IMR-90 (cell line): Measurements from ENCODE around the gene STX7. TPM values are rescaled to one million over a fixed set of nuclear protein-coding genes. Genes with fewer than 3 reads are reported as not detected.
A peak's percentile ranks its signal among the peaks of the same experiment; 100 is the strongest.

Experiments used
- ATAC-seq: fragments of 200-7000 bp; cut with Tn5 transposase; 2 replicates; pipeline ENCODE4 v1.9.1; 2020; ENCODE audit warnings: low read depth, mild to moderate bottlenecking, moderate library complexity
- BruUV-seq: library from RNA; stranded (reverse); fragments of 400-500 nt; replicated peaks from 2 replicates; lab custom pipeline; 2021; lab: Mats Ljungman, UMichigan
- CTCF ChIA-PET: fragments of 300-600 bp; formaldehyde crosslinking; extraction: SDS; loops from one replicate; lab custom pipeline; 2021; ENCODE audit warnings: antibody characterized with exemption; lab: Yijun Ruan, JAX
- POLR2A ChIA-PET: fragments of 300-600 bp; sonication (Branson Sonifier 250); formaldehyde crosslinking; loops from one replicate; lab custom pipeline; 2022; ENCODE audit warnings: antibody characterized with exemption; ENCODE audit not compliant: unreplicated experiment; lab: Charles Lee
- DNase-seq: peaks from one replicate; pipeline ENCODE4 v3.0.0; 2013
- H2AFZ ChIP-seq: replicated peaks from 2 replicates; pipeline ENCODE3; 2013; ENCODE audit warnings: low read length, mild to moderate bottlenecking; ENCODE audit not compliant: poor library complexity
- H2AK5ac ChIP-seq: 2 replicates; pipeline ENCODE4 v1.6.1; 2013; ENCODE audit warnings: low read depth, low read length, inconsistent platforms
- H2AK9ac ChIP-seq: replicated peaks from 2 replicates; pipeline ENCODE3; 2013; ENCODE audit warnings: mild to moderate bottlenecking, low read depth, low read length, moderate library complexity; ENCODE audit not compliant: poor library complexity
- H2BK120ac ChIP-seq: 2 replicates; pipeline ENCODE4 v1.6.1; 2013; ENCODE audit warnings: low read depth, low read length, inconsistent platforms
- H2BK15ac ChIP-seq: 3 replicates; pipeline ENCODE4 v1.6.1; 2013; ENCODE audit warnings: low read depth, low read length, inconsistent platforms
- H2BK20ac ChIP-seq: 2 replicates; pipeline ENCODE4 v1.6.1; 2013; ENCODE audit warnings: low read depth, mild to moderate bottlenecking, inconsistent platforms, low read length, moderate library complexity
- H2BK5ac ChIP-seq: 2 replicates; pipeline ENCODE4 v1.6.1; 2013; ENCODE audit warnings: mild to moderate bottlenecking, low read depth, low read length, inconsistent platforms; ENCODE audit not compliant: poor library complexity, severe bottlenecking
- H3K14ac ChIP-seq: replicated peaks from 2 replicates; pipeline ENCODE4 v1.6.1; 2013; ENCODE audit warnings: low read depth, low read length, inconsistent platforms
- H3K18ac ChIP-seq: 2 replicates; pipeline ENCODE4 v1.6.1; 2013; ENCODE audit warnings: low read depth, low read length, control low read depth
- H3K23ac ChIP-seq: 2 replicates; pipeline ENCODE4 v1.6.1; 2013; ENCODE audit warnings: low read depth, low read length, inconsistent platforms
- H3K27ac ChIP-seq: 2 replicates; pipeline ENCODE4 v1.5.1; 2013; ENCODE audit warnings: mild to moderate bottlenecking, control low read depth, low read length; ENCODE audit not compliant: insufficient read depth
- H3K27me3 ChIP-seq: 2 replicates; pipeline ENCODE4 v1.6.1; 2013; ENCODE audit warnings: low read length; ENCODE audit not compliant: control insufficient read depth, insufficient read depth
- H3K36me3 ChIP-seq: 2 replicates; pipeline ENCODE4 v1.6.1; 2013; ENCODE audit warnings: low read length, mixed read lengths; ENCODE audit not compliant: control insufficient read depth, insufficient read depth
- H3K4ac ChIP-seq: 2 replicates; pipeline ENCODE4 v1.6.1; 2013; ENCODE audit warnings: low read depth, low read length, inconsistent platforms
- H3K4me1 ChIP-seq: 2 replicates; pipeline ENCODE4 v1.6.1; 2013; ENCODE audit warnings: low read length, mixed read lengths; ENCODE audit not compliant: control insufficient read depth, insufficient read depth
- H3K4me2 ChIP-seq: 2 replicates; pipeline ENCODE4 v1.6.1; 2013; ENCODE audit warnings: low read depth, mild to moderate bottlenecking, control low read depth, low read length, moderate library complexity
- H3K4me3 ChIP-seq: 2 replicates; pipeline ENCODE4 v1.5.1; 2013; ENCODE audit warnings: low read depth, mild to moderate bottlenecking, control low read depth, low read length, moderate library complexity; ENCODE audit not compliant: insufficient read depth
- H3K56ac ChIP-seq: 2 replicates; pipeline ENCODE4 v1.6.1; 2013; ENCODE audit warnings: low read length, inconsistent platforms; ENCODE audit not compliant: insufficient read depth; ENCODE audit errors: extremely low read depth
- H3K79me1 ChIP-seq, 2 experiments: 2 replicates each; pipeline ENCODE4 v1.6.1; 2013; ENCODE audit warnings: low read length in 2 of 2, inconsistent platforms in 1 of 2, low read depth in 1 of 2
- H3K9ac ChIP-seq: 2 replicates; pipeline ENCODE4 v1.6.1; 2013; ENCODE audit warnings: low read depth, low read length, control low read depth
- H3K9me1 ChIP-seq: 2 replicates; pipeline ENCODE4 v1.6.1; 2013; ENCODE audit warnings: low read length, inconsistent platforms; ENCODE audit not compliant: insufficient read depth
- H3K9me3 ChIP-seq: 2 replicates; pipeline ENCODE4 v1.6.1; 2013; ENCODE audit warnings: low read length; ENCODE audit not compliant: control insufficient read depth, insufficient read depth
- H4K20me1 ChIP-seq: 2 replicates; pipeline ENCODE4 v1.6.1; 2013; ENCODE audit warnings: low read length, inconsistent platforms; ENCODE audit not compliant: insufficient read depth
- H4K5ac ChIP-seq: 2 replicates; pipeline ENCODE4 v1.6.1; 2013; ENCODE audit warnings: mild to moderate bottlenecking, low read depth, low read length, control low read depth
- H4K8ac ChIP-seq, 2 experiments: 2 replicates each; pipeline ENCODE4 v1.6.1; 2013; ENCODE audit warnings: low read depth in 2 of 2, low read length in 2 of 2, control low read depth in 1 of 2, inconsistent platforms in 1 of 2
- H4K91ac ChIP-seq: 2 replicates; pipeline ENCODE4 v1.6.1; 2013; ENCODE audit warnings: low read depth, low read length, inconsistent platforms; ENCODE audit not compliant: insufficient read depth
- MAFK ChIP-seq: IDR thresholded peaks from 2 replicates; pipeline ENCODE4 v1.6.1; 2012; ENCODE audit warnings: low read depth, low read length, improper control_type of control experiment
- MAZ ChIP-seq: IDR thresholded peaks from 2 replicates; pipeline ENCODE4 v1.6.1; 2012; ENCODE audit warnings: low read depth, mild to moderate bottlenecking, low read length, improper control_type of control experiment, moderate library complexity, borderline replicate concordance
- MXI1 ChIP-seq: IDR thresholded peaks from 2 replicates; pipeline ENCODE4 v1.6.1; 2012; ENCODE audit warnings: low read depth, mild to moderate bottlenecking, low read length, moderate library complexity, borderline replicate concordance
- NFE2L2 ChIP-seq: fragments of 150-350 bp; IDR thresholded peaks from 2 replicates; pipeline ENCODE4 v1.6.1; 2016; ENCODE audit warnings: low read depth, mild to moderate bottlenecking, low read length
- SMC3 ChIP-seq: fragments of 150-350 bp; IDR thresholded peaks from 2 replicates; pipeline ENCODE4 v1.6.1; 2016; ENCODE audit warnings: low read depth, mild to moderate bottlenecking, antibody characterized with exemption, low read length, moderate library complexity
- WGBS, 2 experiments: methylation state at CpG; one replicate each; pipeline versions ENCODE4 v1.1.5 to v1.1.7; 2013; ENCODE audit warnings: missing lambda C conversion rate in 2 of 2; ENCODE audit not compliant: insufficient read length in 1 of 2; ENCODE audit errors: extremely low coverage in 2 of 2; 5-methylcytosine and 5-hydroxymethylcytosine counted together
- dilution Hi-C: fragments of 300-500 bp; cut with HindIII; formaldehyde crosslinking; loops from one replicate; pipeline ENCODE4 v1.14.3; 2018; ENCODE audit warnings: low sequenced_read_pairs; ENCODE audit not compliant: unreplicated experiment
- in situ Hi-C: fragments of 300-500 bp; cut with MboI; formaldehyde crosslinking; loops from 3 replicates; pipeline ENCODE4 v1.14.3; 2019; ENCODE audit warnings: low sequenced_read_pairs, inconsistent platforms, mixed read lengths
- intact Hi-C: fragments of 100-400 bp; cut with micrococcal nuclease; formaldehyde crosslinking; loops from 2 replicates; pipeline ENCODE4 v1.10.0; 2022
- polyA plus RNA-seq, 3 experiments: library from polyadenylated mRNA; depleted of rRNA; stranded (reverse); fragments of >200 nt; gene quantifications; 2 replicates each; pipeline ENCODE4 v1.2.3, GENCODE V29; 2012; ENCODE audit warnings: low replicate concordance in 1 of 3
- total RNA-seq: library from RNA; depleted of rRNA; stranded (reverse); fragments of >200 nt; gene quantifications from 2 replicates; pipeline ENCODE4 v1.2.3, GENCODE V29; 2012

Gene STX7
- total and polyA plus RNA-seq, 2 of the 4 experiments (the other 2 are of a cell fraction), result 16.5 to 35.1 TPM

- Histone ChIP-seq H3K4ac (no peak overlapping the region), H3K9me3 (no peaks in the 10 kb centered on the region), H4K20me1 (no peaks in the 10 kb centered on the region; the same call in 1 of the 2 replicates), H3K4me2 (no peak overlapping the region), H2AK5ac (no peak overlapping the region), H3K18ac (no peak overlapping the region), H3K4me1 (no peaks in the 10 kb centered on the region; the same call in 1 of the 2 replicates), H2AK9ac (no peak overlapping the region), H3K27ac (no peak overlapping the region), H3K23ac (0 out of 2 replicates have a peak overlapping the region, but pooled peaks have one; percentile 33), H3K27me3 (no peaks in the 10 kb centered on the region), H4K91ac (no peak overlapping the region), H3K36me3 (no peaks in the 10 kb centered on the region), H2BK5ac (no peak overlapping the region), H3K14ac (no peak overlapping the region; the same call in 1 of the 2 replicates), H4K5ac (no peak overlapping the region), H3K56ac (no peak overlapping the region), H3K9ac (no peak overlapping the region), H2BK15ac (no peak overlapping the region), H2BK120ac (no peak overlapping the region; the same call in 1 of the 2 replicates), H3K9me1 (peaks cover 2% of the 10 kb centered on the region), H4K8ac (no peak overlapping the region), H3K79me1 (peaks cover 34 to 45% of the 10 kb centered on the region in 2 experiments), H2BK20ac (no peak overlapping the region), H3K4me3 (no peak overlapping the region), H2AFZ (no peak overlapping the region)
- ChIA-PET CTCF (no interaction called here), POLR2A (no interaction called here)
- ATAC-seq (no peak), DNase-seq (no peak)
- intact Hi-C loops (no loop called here), dilution Hi-C loops (loop anchor here (25.0 kb wide), 1 partner anchor 191 kb away; no protein-coding TSS in a partner anchor), in situ Hi-C loops (loop anchor here (25.0 kb wide), 1 partner anchor 791 kb away; no protein-coding TSS in a partner anchor)
- BruUV-seq, result no TSS peak
- no CpG with 5 or more reads among the region's 5 CpGs for WGBS, 2 experiments
- TF ChIP-seq MXI1, result no peak
- no peak for TF ChIP-seq SMC3
- TF ChIP-seq MAZ, result no peak
- no peak for TF ChIP-seq MAFK
- TF ChIP-seq NFE2L2, result no peak
These were observed 34.2 kb downstream of the STX7 start for GRCh38 chr6:132478674-132479073.
